Stimulated activated CD8-positive, alpha-beta memory T cell treated with anti-CD3 and anti-CD28 coated beads, Interleukin-15, amount 100 ng/mL, for 1 hour (primary cell): ENCODE results near the gene DOK5.

Experiments used
- DNase-seq: peaks from one replicate; pipeline ENCODE4 v3.0.0-alpha.2; 2020; ENCODE audit warnings: low read depth

The DOK5 gene

DNA sequence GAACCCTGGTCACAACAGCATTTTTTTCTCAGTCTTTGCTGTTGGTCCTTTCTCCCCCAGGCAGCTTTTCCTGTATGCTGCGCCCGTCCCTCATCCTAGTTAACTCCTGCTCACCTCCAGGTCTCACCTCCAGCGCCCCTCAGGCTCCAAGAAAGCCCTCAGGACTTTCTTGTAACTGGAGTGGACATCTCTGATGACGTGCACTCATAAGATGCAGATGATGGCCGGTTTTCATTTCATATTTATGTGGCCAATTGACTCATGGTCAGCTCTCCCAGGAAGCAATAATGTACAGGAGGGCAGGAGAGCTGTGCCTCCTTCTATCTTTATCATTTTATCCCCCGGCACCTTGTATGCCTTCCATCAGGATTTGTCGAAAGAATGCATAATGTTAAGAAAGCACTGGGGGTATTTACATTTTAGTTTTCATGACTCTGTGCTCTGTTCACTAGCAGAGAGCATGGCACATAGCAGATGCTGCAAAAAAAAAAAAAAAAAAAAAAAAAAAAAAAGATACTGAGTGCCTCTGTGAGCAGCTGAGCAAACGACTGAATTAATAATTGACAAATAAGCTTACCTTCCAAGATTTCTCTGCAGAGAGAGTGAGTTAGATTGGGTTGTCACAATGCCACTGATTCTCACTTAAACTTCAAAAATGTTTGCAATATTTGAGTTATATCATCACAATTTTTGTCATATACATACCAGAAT is 170.2 kb downstream of the DOK5 start:
- DNase-seq, result no peak

DNA sequence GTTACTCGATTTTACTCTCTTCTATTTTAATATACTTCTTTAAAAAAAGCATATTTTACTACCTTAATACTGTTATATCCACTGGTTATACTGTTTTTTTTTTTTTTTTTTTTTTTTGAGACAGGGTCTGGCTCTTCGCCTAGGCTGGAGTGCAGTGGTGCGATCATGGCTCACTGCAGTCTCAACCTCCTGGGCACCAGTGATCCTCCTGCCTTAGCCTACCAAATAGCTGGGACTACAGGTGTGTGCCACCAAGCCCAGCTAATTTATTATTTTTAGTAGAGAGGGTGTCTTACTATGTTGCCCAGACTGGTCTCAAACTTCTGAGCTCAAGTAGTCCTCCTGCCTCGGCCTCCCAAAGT is 170.7 kb downstream of the DOK5 start:
- DNase-seq, result no peak

DNA sequence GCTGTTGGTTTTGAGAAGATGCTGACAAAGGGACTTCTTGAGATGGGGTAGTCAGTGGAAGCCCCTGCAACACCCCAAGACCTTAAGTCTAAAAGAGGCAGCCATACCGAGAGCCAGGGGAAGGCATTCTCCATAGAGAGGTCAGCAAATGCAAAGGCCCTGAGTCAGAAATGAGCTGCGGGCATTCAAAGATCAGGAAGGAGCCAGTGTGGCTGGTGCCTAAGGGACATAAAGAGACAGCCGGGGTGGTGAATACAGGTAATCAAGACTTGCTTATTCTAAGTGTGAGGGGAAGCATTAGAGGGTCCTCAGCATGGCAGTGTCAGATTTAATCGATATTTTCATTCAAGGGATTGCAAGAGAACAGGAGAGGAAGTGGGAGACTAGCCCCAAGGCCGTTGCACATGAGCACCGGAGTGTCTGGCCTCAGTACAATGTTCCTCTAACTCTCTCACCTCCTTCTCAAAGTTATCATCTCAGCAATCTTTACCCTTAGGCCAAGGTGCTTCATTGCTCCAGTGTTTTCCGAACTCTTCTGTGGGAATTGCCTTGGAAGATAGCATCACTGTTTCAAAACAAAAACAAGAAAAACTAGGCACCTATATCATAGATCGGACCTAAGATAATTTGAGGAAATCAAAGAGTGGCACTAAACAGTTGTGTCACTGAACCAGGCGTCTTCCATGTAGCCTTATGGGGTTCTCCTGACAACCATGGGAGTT is 173.2 kb downstream of the DOK5 start:
- DNase-seq, result no peak

DNA sequence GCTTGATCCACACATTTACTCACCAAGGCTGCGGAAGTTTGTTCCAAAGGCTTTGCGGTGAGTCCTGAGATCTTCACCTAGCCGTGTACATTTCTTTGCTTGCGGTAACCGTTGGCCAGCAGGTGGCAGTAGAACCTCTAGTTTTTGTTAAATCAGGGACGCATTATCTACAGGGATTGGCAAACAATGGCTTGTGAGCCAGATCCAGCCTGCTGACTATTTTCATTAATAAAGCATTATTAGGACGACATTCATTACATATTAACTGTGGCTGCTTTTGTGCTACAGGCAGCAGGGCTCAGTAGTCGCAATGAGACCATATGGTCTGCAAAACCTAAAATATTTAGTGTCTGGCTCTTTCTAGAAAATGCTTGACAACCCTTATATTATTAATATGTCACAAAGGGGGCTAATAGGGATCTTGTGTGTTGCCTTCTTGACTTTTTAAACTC is 174.1 kb downstream of the DOK5 start:
- DNase-seq, result peak; percentile 37

DNA sequence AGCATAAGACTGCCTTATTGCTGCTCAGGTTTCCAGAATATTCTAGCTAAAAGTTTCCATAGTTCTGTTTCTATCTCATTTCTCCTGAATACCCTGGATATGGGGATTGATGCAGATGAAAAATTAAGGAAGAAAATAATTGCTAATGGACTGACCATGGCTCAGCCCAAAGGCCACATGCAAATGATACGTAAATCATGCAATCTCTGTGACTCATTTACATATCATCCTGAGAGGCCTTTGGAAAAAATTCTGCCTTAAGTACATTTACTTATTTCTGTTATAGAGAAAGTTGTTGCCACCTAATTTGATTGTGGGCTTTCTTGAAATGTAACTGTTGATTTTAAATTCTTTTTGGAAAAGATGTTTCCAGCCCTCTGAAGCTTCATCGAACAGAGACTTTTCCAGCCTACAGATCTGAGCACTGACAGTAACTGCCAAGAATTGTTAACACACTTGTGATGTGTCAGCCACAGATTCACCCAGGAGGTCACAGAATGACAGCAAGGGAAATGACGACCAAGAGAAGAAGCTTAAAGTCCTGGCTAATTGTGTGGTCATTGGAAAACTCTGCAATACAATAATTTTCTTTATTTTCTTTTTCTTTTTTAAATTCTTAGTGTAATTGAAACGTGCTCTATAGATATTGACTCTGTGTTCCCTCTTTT is 174.8 kb downstream of the DOK5 start:
- DNase-seq, result no peak

DNA sequence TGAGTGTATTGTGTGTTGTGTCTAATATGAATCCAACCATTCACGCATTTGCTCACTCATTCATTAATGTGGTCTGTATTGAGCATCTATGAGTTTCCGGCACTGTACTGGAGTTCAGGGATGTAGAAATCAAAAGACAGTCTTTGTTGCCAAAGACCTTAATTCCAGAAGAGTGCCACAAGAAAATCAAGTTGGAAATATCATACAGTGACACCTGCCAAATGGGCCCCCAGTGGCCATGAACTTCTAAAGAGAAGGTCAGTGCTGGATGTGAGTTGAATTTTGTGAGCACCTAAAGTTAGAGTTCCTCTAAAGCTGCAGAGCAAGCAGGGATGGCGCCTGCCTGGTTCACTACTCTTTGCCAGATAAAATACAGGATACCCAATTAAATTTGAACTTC is 175.9 kb downstream of the DOK5 start:
- DNase-seq, result no peak

DNA sequence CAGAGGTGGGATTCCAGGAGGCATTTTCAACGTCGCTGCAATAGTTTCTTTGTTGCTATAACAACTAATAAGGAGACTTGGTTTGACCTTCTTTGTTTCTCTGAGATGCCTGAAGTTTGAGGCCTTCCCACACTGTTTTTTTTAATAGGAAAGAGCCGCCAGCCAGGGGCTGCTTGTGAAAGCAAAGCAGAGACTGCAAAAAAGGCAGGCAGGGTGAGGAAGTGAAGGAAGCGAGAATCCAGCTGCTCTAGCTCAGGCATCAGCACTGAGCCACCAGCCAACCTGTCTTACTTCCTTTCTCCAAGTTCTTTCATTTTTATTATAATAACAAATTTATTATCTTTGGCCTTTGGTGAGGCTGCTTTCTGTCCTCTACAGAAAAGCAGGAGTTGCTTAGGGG is 179.1 kb downstream of the DOK5 start:
- no peak for DNase-seq

DNA sequence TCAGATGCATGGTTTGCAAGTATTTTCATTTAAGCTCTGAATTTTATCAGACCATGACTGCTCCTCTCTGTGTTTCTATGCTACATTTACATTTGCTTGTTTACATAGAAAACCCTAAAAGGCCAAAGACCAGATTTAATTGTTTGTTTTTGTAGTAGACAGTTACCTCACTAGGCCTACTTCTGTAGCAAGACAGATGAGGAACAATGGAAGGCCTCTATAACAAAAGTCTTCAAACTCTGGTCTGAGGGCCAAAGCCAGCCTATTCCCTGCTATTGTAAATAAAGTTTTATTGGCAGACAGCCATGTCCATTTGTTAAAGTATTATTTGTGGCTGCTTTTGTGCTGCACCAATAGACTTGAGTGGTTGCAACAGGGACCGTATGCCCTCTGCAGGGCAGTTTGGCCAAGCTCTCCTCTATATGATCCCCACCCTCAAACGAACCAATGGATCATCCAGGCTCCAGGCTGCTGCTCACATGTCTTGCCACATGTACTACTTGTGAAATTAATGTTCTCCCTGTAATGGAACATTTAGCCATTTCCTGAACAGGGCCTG is 182.0 kb downstream of the DOK5 start:
- DNase-seq, result no peak

DNA sequence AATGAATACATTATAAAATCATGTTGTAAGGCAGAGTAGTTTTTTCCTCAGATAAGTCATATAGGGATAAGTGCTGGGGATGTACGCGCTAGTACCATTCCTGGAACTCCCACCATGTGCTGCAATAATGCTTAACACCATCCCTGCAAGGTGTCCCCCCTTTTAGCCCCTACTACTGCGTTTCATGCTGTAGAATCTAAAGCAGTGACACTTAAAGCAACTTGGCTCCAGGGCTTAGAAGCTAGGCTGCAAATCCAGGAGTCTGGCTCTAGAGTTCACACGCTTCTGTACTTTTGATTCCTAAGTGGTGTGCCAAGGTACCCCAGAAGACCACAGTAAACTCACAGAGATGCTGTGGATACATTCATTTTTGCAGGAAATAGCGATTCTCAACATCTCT is 183.1 kb downstream of the DOK5 start:
- DNase-seq, result no peak

DNA sequence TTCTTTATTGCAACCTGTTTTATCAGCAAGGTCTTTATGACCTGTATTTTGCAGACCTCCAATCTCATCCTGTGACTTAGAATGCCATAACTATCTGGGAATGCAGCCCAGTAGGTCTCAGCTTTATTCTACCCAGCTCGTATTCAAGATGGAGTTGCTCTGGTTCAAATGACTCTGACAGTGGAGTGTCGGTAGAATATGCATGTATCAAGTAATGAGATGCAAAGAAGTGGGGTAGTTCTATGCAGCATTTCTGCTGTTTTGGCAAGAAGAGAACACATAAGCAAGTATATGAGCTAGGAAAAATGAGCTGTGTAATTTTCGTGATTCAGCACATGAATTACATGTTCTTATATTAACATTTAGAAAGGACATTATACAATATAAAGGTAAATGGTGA is 185.9 kb downstream of the DOK5 start:
- DNase-seq, result no peak

DNA sequence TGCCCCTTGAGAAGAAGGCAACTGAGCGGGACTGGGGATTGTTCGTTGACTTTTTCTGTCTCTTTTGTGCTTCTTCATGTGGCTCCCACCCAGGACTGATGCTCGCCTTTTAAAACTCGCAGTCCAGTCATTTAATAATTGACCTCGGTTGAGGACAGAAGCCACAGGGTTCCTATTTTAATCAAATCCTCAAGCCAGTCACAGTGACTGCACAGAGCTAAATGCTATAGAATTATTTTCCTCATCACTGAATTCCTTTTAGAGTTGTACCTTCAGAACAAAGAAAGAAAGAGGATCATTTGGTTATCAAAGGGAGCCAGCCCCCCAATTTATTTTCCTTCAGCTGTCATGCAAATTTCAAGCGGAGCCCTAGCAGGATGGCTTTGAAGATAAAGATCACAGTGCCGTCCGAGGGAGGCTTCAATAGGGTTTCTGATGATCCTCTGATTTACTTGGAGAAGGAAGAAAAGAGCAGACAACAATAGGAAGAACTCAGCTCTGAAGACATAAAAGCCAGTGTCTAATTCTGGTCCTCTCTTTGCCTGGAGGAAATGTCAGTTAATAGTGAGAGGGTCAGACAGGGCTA is 186.6 kb downstream of the DOK5 start:
- DNase-seq, result no peak

DNA sequence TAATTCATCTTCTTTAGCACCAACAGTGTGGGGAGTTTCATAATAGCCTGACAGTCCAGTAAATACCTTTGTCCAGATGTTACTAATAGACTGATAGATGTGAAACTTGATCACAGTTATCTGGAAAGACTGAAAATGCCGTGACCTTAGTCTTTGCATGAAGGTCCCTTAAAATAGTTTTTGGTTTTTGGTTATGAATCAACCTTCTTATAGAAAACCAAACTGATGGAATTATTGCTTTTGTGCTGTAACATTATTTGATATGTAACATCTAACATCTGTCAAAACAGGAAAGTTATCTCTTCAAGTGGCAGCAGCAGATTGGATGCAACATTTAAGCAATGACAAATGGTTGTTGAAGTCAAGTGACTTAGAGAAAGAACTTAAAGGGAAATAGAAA is 190.4 kb downstream of the DOK5 start:
- DNase-seq, result no peak

DNA sequence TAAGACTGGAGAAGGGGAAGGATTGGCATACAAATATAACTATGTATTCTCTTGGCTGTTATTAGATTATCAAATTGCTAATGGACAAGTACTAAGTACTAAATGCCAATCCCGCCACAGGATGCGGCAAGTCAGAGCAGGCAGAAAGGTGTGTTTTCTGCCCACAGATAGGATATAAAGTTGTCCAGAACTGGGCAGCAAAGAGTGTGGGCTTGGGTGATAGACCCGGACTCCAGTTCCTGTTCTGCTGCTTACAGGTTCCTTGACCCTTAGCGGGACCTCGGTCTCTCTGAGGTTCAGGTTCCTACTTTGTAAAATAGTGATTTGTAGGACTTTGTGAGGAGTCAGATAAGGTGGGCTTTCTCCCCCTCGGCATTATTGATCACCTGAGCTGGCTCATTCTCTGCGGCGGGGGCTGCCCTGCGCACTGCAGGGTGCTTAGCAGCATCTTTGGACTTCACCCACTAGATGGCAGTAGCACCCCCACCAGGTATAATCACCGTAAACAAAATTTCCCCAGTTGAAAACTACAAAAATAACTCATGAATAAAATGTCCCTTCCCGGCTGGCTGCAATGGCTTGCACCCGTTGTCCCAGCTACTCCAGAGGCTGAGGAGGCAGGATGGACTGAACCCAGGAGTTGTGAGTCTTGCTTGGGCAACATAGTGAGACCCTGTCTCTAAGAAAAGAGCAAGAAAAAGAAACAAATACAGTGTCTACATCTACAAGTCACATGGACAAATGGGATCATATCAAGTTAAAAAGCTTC is 193.1 kb downstream of the DOK5 start:
- DNase-seq, result peak; percentile 5

DNA sequence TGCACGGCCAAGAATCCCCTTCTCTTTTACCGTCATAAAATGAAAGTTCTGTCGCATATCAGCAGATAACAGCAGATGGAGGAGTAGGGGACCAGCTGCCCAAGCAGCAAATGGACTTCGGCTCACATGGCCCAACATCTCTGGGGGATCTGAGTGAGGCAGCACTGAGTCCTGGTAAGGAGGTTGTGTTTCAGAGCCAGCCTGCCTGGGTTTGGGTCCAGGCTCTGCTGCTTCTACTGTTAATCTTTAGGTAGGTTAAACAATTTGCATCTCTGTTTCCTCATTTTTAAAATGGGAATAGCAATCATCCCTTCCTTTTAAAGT is 193.6 kb downstream of the DOK5 start:
- DNase-seq, result no peak

DNA sequence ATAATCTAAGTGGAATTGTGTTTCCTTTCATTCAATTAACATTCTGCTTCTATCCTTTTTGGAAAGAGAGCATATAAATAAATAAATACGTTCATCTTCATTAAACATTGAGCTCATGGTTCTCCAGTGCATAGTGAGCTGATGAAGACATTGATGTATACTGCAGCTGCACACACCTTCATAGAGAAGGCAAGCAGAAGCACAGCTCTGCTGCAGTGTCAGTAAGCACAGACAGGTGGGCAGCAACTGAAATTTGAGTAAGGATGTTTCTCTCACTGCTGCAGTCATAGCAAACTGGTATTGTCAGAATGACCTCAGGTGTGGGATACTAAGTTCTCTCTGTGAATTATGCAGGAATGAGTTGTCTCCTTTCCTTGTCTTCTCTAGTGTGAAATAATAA is 202.9 kb downstream of the DOK5 start:
- no peak for DNase-seq

DNA sequence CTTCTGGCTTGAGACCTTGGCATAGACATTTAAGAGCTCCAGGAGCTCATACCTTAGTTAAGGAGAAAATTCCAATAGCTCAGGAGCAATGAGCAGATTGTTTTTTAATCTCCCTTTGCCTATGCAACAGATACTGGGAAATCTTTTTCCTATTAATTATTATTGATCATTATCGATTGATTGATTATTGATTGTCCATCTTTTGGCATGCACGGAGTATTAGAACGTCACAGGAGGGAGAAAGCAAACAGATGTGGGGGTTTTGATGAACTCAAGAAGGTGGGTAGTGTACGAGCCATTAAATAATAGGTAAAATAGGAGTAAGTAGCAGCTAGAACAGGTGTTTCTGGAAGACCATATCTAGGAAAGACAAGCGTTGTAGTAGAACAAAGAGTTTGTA is 205.0 kb downstream of the DOK5 start:
- no peak for DNase-seq

DNA sequence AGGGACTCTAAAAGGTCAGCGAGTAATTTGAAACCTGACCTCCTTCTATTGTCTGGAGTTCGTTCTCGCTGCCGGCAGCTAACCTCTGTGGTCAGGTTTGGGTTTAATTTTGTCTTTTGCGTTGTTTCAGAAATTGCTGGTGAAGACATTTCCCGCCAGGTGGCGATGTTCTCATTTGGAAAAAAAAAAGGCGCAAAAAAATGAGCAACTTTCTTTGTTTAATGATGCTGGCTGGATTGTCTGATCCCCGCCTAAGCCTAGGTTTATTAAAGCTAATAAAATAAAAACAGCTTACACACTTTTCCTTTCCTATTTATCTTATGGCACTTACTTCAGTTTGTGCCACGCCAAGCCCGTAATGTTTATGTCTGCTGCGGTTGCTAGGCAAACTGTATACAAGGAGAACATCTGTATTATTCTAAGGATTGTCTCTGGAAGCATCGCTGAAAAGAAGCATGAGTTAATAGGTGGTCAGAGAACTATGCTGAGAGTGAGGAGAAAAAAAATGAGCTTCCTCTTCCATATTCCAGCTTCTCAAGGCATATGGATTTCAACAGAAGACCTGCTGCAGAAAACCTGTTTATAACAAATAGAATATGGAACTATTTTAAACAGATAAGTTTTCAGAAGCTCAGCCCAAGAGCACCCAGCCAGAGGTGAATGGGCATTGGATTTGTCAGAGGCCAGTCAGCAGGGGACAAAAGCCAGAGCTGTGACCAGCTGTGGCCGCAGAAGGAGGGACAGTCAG is 205.7 kb downstream of the DOK5 start:
- DNase-seq, result no peak

DNA sequence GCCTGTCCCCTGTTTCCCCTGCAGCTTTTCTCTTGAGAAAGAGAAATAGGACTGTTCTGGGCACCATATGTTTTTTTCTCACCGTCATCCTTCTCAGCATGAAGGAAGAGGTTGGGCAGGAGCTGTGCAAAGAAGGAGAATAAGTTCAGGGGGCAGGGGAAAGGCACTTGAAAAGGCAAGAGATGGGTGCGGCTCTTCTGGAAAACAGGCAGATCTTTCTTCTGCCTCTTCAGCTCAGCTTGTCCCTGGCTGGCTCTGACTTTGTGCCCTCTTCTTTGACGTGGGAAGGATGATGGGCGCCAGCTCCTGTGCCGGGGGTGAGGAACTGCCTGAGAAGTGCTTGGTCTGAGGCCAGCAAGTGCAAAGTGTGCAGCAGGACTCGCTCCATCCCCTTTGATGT is 206.5 kb downstream of the DOK5 start:
- no peak for DNase-seq

DNA sequence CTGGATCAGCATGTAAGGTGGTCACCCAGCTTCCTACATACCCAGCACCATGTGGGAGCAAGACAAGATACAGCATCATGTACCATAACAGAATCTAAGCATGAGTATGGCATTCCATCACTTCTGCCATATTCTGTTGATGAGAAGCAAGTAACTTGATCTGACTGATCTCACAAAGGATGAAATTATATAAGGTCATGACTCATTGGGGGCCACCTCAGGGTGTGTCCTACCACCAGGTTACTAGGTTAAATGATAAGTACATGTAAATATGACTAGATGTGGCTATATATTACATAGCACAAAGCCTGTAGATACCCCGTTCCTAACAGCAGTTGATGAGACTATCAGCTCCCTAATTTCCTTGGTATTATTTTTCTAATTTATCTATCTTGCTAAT is 213.1 kb downstream of the DOK5 start:
- no peak for DNase-seq

DNA sequence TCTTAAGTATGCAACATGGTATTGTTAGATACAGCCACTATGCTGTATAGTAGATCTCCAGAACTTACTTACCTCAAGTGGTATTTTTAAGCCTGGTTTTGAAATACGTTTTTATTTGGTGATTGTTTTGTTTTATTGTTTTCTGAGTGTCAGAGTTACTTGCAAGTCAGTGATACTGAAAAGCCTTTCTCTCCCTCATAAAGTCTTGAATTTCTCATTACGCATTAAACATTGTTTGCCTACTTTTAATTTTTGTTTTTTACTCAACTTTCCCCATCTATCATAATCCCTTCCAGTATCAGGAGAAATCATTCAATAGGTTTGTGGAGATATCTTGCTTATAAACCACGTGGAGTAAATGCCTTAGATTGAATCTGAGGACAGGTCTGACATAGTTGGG is 214.9 kb downstream of the DOK5 start:
- no peak for DNase-seq

DNA sequence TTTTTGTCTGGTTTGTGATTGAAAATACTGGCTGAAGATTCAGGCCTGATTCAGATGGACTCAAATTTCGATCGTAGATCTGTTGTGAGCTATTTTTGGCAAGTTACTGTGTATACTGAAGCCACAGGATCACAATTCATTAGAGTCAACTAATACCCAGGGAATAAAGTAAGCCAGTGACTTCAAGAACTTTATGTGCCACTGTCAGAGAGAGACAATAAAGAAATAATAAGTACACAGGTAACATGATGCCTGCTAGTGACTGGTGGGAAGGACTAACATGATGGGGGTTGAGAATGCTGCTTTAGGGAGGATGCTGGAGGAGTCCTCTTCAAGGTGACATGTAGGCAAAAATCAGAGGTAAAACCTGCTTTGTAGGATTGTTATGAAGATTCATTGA is 215.9 kb downstream of the DOK5 start:
- no peak for DNase-seq
